Measurements from ENCODE around the gene NDUFA13.

Gene NDUFA13

DNA sequence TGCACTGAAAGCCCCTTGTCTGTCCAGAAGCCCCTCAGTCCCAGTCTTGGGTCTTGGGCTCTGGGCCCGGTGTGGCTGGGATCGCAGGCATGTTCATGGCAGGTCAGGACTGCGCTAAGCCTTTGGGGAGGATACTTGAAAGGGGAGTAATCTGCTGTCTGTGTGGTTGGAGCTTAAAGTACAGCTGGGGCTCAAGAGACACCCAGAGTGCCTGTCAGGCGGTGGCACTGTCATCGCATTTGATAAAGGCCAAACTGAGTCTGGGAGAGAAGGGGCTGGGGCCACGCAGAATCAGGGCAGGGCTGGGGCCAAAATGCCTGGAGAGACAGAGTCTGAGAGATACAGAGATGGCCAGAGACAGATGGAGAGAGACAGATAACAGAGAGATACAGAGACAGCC is 17.8 kb downstream of the NDUFA13 start:
- DNase-seq (ENCODE audit: low read depth), result no peak

DNA sequence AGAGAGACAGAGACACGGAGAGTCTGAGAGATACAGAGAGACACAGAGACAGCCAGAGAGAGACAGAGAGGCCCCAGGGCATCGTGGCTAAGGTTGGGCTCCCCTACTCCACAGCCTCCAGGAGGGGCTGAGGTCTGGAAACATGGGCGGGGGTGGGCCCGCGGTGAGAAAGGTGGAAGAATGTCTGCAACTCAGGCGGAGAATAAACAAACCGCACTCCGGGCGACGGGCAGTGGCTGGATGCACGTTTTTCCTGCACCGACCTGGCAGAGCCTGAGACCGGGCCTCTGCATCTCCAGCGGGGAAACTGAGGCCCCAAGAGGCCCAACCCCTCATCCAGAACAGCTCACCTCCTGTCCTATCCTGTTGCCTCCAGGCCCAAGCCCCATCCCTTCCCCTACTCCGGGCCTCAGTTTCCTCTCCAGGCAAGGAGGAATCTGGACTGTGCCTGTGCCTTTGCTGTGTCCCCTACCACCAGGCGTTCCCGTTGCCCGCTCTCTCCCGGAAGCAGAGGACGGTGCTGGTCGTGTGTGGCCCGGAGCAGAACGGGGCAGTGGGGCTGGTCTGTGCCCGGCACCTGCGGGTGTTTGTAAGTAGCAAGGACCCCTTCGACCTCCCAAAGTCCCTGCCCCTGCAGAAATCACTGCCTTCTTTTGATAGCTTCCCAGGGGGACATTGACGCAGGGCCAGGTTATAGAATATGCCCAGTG is 18.7 kb downstream of the NDUFA13 start:
- DNase-seq (ENCODE audit: low read depth), result no peak

DNA sequence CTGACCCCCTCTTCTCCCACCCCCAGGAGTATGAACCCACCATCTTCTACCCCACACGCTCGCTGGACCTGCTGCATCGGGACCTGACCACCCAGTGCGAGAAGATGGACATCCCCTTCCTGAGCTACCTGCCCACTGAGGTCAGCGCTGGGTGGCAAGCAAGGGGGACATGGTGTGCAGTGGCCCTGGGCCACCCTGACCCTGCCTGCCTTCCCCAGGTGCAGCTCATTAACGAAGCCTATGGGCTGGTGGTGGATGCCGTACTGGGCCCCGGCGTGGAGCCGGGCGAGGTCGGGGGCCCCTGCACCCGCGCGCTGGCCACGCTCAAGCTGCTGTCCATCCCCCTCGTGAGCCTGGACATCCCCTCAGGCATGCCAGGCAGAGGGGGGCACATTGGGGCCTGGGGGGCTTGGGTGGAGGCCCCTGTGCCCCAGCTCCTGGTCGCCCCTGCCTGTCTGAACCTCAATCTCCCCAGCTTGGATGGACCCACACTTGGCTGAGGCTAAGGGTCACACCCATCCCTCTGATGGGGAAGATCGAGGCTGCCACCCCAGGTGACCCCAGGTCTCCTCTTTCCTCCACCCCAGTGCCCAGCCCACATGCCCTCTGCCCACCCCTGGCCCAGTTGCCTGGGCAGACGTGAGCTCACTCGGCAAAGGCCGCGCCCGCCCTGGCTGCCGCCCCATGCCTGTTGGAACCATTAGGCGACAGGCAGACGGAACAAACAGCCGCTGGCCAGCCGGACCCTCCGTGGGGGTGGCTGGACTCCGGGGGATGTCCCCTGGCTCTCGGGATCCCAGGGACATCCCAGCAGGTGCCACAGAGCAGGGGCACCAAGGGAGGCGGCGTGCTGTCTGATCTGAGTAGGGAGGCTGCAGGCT is 19.5 kb downstream of the NDUFA13 start:
- no peak for DNase-seq (ENCODE audit: low read depth)

DNA sequence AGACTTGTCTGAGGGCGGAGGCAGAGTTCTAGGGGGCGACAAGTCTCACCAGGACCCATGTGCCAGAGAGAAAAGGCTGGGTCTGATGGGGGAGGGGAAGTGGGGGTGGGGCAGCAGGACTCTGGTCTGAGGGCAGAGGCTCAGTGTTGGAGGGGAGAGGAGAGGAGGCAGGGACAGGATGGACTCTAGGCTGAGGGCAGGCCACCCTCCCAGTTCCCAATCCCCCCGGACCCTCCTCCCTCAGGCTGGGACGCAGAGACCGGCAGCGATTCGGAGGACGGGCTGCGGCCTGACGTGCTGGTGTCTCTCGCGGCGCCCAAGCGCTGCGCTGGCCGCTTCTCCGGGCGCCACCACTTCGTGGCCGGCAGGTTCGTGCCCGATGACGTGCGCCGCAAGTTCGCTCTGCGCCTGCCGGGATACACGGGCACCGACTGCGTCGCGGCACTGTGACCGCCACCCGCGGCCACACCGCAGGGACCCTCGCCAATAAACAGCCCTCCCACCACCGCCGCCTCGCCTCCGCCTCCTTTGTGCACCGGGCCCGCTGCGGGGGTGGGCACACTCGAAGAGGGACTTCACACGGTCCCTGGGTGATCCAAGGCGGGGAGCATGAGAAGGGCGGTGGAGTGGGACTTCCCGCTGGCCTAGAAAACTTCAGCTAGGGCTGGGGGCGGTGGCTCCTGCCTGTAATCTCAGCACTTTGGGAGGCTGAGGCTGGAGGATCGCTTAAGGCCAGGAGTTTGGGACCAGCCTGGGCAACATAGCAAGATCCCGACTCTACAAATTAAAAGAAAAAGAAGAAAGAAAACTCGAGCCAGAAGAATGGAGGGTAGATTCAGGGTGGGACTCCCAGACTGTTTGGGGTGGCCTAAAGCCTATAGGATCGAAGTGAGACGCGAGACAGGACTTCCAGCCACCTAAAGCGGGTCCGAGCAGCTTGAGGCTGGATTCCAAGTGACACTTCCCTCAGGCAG is 21.3 kb downstream of the NDUFA13 start:
- DNase-seq (ENCODE audit: low read depth), result no peak

DNA sequence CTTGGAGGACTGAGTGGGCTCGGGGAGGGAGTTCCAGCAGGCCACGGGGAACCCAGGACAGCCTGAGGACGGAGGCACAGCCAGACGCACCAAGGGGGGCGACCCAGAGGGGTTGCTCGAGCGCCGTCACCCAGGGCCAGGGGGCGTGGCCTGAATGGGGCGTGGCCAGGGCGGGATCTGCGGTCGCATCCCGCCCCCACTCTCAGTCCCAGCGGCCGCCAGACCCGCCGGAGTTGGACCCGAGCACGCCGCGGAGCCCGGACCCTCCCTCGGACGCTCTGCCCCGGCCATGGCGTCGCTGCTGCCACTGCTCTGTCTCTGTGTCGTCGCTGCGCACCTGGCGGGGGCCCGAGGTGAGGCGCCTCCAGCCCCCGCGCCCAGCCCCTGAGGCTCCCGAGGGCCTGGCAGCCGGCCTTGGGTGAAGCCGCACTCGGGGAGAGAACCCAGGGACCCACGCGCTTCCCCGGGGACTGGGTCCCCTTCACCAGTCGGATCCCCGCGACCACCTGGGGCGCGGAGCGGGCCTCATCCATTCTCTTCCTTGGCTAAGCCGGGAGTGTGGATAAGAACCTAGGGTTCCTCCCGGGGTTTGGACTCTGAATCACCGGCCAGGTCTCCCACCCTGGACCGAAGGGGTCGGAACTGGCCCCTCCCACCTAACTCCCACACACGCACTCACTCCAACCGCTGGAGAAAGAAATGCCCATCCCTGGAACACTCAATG is 22.2 kb downstream of the NDUFA13 start, which contains the start of gene CILP2:
Gene CILP2 (plus strand): TSS at position 205 of the 724 bp plus-strand sequence. CDS start 85 bp downstream, at position 290.
- DNase-seq (ENCODE audit: low read depth), result peak; percentile 37

DNA sequence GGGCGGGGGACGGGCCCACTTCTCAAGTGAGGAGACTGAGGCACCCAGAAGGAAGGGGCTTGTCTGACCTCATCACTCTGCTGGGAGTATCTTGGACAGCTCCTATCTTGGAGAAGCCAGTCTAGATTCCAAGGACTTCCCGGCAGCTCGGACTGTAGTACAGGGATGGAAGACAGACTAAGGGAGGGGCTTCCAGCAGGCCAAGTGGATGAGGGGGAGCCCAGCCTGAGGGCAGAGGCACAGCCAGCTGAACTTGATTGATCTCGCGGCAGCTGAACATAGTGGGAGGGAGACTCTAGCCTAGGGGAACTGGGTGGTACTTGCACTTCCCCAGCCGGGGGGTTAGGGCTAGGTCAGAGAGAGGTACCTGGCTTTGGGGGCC is 22.8 kb downstream of the NDUFA13 start:
- DNase-seq (ENCODE audit: low read depth), result peak; percentile 29

DNA sequence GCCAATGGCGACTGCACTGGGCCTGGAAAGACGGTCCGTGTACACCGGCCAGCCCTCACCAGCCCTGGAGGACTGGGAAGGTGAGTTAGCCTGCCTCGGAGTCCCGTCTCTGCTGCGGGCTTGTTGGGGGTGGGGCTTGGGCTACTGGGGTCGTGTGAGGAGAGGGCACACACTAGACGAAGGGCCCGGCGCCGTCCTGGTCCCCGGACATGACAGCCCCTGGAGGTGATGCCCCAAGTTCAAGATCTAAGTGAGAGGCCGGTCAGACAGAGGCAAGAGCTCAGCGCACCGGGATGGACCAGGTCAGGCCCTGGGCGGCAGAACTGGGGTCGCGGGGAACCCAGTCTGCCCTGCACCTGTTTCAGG is 23.7 kb downstream of the NDUFA13 start:
- no peak for DNase-seq (ENCODE audit: low read depth)

DNA sequence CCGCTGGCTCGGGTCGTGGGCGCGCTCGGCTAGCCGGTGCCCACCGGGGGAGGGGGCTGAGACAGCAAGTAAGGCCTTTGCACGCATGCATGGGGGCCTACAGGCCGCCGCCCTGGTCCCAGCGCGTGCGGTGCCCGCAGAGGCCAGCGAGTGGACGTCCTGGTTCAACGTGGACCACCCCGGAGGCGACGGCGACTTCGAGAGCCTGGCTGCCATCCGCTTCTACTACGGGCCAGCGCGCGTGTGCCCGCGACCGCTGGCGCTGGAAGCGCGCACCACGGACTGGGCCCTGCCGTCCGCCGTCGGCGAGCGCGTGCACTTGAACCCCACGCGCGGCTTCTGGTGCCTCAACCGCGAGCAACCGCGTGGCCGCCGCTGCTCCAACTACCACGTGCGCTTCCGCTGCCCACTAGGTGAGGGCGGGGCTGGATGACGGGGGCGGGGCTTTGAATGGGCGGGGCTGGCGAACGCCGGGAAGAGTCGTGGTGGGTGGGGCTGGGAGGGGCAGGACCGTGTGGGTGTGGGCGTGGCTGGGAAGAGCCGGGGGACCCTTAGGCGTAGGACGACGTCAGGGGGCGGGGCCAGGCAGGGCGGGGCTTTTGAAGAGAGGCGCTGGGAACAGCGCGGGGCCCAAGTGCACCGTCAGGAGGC is 24.2 kb downstream of the NDUFA13 start:
- DNase-seq (ENCODE audit: low read depth), result peak; percentile 64

DNA sequence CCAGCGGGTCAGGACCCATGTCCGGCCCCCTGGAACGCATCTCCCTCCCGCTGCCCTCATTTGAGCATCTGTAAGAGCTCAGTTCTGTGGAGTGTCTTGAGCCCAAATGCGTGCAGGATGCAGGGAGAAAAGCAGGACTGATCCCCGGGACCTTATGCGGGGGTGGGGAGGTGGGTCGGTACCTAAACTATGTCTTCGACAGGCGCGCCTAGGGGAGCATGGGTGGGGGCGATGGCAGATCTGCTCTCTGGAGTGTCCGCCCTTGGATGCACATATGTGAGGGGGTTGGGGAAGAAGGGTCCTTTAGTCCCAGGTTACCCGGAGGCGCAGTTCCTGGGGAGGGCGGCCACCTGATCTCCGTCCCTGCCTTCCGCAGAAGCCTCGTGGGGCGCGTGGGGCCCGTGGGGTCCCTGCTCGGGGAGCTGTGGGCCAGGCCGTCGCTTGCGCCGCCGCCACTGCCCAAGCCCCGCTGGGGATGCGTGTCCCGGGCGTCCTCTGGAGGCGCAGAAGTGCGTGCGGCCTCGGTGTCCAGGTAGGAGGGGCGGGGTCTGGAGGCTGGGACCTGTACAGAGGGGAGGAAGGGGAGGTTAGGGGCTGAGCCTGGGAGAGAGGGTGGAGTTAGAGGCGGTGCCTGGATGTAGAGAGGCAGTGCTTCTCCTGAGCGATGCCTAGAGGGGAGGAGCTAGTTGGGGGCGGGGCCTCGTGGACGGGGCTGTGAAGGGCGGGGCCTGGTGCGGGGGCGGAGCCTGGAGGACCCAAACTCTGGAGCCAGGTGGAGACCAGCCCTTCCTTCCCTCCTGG is 24.9 kb downstream of the NDUFA13 start:
- DNase-seq (ENCODE audit: low read depth), result peak; percentile 60

DNA sequence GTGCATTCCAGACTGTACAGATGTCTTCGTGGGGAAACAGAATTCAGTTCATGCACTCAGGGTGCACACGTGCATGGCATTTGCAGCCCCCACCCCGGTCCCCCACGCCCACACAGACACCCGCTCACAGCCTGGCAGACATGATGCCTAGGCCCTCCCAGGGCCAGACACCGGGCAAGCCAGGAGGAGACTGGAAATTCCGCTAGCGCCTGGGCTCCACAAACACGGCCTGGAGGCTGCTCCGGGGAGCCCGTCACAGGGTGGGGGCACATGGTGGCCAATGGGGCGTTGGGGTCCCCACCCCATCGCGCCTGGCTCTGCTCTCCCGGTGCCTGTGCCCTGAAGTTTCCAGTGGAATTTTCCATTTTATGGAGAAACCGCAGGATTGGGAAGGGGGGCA is 25.6 kb downstream of the NDUFA13 start:
- DNase-seq (ENCODE audit: low read depth), result no peak

DNA sequence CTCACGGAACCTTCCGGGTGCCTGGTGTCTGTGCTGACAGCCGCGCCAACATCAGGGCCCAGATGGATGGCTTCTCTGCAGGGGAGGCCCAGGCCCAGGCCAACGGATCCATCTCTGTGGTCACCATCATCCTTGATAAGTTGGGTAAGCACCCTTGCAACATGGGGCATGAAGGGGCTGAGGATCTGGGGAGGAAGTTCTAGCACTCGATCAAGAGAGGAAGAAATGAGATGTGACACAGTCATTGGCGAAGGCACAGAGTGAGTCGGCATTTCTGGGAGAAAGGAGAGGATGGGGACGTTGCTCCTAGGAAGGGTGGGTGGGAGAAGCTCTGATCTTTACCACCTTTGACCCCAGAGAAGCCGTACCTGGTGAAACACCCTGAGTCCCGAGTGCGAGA is 26.5 kb downstream of the NDUFA13 start:
- DNase-seq (ENCODE audit: low read depth), result no peak

DNA sequence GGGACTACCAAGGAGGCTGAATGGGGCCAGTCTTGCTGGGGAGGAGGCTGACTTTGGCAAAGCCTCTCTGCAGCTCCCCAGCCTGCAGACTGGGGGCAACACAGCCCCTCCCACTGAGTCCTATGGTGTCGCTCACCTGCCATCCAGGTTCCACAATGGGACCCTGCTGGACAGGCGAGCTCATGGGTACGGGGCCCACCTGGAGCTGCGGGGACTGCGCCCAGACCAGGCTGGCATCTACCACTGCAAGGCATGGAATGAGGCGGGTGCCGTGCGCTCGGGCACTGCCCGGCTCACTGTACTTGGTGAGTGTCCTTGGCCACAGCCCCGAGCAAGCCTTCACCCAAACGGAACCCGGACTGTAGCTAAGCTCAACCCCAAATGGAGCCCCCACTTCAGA is 27.1 kb downstream of the NDUFA13 start:
- DNase-seq (ENCODE audit: low read depth), result no peak

DNA sequence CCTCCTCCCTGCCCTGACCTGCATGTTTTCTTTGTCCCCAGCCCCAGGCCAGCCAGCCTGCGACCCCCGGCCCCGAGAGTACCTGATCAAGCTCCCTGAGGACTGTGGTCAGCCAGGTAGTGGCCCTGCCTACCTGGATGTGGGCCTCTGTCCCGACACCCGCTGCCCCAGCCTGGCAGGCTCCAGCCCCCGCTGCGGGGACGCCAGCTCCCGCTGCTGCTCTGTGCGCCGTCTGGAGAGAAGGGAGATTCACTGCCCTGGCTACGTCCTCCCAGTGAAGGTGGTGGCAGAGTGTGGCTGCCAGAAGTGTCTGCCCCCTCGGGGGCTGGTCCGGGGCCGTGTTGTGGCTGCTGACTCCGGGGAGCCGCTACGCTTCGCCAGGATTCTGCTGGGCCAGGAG is 27.6 kb downstream of the NDUFA13 start:
- DNase-seq (ENCODE audit: low read depth), result no peak

DNA sequence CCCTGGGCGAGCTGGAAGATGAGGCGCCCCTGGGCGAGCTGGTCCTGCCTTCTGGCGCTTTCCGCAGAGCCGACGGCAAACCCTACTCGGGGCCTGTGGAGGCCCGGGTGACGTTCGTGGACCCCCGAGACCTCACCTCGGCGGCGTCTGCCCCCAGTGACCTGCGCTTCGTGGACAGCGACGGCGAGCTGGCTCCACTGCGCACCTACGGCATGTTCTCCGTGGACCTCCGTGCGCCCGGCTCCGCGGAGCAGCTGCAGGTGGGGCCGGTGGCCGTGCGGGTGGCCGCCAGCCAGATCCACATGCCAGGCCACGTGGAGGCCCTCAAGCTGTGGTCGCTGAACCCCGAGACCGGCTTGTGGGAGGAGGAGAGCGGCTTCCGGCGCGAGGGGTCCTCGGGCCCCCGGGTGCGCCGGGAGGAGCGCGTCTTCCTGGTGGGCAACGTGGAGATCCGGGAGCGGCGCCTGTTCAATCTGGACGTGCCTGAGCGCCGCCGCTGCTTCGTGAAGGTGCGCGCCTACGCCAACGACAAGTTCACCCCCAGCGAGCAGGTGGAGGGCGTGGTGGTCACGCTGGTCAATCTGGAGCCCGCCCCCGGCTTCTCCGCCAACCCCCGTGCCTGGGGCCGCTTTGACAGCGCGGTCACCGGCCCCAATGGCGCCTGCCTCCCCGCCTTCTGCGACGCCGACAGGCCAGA is 28.4 kb downstream of the NDUFA13 start:
- no peak for DNase-seq (ENCODE audit: low read depth)

DNA sequence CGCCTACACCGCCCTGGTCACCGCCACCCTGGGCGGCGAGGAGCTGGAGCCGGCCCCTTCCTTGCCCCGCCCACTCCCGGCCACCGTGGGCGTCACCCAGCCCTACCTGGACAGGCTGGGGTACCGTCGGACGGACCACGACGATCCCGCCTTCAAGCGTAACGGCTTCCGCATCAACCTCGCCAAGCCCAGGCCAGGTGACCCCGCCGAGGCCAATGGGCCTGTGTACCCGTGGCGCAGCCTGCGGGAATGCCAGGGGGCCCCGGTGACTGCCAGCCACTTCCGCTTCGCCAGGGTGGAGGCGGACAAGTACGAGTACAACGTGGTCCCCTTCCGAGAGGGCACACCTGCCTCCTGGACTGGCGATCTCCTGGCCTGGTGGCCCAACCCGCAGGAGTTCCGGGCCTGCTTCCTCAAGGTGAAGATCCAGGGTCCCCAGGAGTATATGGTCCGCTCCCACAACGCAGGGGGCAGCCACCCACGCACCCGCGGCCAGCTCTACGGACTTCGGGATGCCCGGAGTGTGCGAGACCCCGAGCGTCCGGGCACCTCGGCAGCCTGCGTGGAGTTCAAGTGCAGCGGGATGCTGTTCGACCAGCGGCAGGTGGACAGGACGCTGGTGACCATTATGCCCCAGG is 29.0 kb downstream of the NDUFA13 start:
- DNase-seq (ENCODE audit: low read depth), result no peak

DNA sequence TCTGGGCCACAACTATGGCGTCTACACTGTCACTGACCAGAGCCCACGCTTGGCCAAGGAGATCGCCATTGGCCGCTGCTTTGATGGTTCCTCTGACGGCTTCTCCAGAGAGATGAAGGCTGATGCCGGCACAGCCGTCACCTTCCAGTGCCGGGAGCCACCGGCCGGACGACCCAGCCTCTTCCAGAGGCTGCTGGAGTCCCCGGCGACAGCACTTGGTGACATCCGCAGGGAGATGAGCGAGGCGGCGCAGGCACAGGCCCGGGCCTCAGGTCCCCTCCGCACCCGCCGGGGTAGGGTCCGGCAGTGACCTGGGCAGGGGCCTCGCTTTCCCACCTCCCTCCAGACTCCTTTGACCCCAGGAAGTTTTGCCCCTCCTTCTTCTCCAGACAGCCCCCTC is 29.7 kb downstream of the NDUFA13 start:
- no peak for DNase-seq (ENCODE audit: low read depth)

DNA sequence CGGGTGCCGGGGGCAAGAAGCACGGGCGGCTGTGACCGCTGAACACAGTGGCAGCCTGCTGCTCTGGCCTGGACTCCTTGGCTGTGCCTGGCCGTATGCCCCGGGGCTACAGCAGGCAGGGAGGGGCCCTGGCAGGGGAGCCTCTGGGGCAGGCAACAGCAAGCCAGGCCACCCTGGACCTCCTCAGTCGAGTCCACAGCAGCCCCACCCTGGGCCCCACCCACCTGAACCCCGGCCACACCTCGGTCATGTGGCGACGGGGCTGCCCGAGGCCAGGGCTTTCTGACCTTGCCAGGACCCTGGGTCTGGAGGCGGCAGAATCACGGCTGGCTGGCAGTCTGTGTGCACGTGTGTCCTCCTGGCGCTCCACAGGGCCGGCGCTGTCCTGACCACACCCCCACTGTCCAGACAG is 30.7 kb downstream of the NDUFA13 start:
- DNase-seq (ENCODE audit: low read depth), result no peak

DNA sequence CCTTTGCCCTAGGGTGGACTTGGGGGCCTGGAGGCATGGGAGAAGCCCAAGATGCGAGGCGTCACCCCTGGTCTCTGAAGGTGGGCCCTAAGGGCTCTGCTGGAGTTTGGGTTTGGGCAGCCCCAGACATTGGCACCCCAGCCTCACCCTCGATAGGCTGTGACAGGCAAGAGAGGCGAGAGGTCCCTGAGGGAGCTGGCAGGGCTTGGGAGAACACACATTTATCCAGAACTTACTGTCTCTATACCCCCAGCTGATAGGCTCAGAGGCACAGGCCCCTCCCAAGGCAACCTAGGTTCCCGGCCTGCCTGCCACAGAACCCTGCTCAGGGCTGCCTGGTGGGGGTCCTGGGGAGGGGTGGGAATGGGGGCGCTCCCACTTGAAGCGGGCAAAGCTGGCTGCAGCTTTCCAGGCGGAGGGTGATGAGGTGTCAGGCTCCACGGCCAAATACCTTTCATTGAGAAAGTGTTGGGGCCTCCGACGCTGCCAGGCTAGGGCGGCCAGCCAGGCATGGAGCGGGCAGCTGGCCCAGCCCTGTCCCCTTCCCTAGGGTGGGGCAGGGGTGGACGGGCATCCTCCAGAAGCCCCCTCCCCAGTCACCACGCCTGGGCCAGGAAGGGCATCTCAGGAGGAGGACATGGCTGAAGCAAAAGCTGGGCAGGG is 31.8 kb downstream of the NDUFA13 start:
- DNase-seq (ENCODE audit: low read depth), result no peak
